ENCODE data around the gene FMNL1.
A peak's percentile ranks its signal among the peaks of the same experiment; 100 is the strongest.

FMNL1 gene

DNA sequence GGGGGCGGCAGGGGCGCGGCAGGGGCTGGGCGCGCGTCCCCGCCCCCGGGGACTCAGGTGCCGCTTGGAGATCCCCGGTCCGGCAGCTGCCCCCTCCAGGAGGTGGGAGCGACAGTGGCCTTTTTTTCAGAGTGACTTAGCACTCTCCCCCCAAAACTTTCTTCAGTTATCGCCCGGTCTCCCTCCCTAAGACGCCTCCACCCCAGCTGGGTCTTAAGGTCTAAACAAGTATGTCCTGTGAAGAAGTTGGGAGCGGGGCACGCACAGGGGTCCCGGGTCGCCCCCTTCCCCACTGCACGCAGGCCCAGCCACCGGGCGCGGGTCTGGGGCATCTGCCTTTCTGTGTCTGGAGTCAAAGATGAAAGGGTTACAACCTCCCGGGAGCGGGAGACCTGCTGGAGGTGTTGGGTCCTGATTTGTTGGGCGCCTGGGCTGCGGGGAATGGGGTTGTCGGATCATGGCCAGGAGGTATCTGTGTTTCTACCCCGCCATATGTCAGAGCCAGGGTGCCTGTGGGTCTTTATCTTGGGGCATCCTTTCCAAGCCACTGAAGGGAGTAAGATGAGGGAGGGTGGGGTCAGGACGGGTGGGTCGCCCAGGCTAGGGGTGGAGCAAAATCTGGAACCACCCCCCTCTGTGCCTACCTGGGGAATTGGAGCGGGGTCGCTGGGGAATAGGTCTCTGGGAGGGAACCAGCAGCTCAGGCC lies 757 bp downstream of the FMNL1 start:
- DNase-seq (ENCODE audit: low read depth in 2 of 2), result no peak

DNA sequence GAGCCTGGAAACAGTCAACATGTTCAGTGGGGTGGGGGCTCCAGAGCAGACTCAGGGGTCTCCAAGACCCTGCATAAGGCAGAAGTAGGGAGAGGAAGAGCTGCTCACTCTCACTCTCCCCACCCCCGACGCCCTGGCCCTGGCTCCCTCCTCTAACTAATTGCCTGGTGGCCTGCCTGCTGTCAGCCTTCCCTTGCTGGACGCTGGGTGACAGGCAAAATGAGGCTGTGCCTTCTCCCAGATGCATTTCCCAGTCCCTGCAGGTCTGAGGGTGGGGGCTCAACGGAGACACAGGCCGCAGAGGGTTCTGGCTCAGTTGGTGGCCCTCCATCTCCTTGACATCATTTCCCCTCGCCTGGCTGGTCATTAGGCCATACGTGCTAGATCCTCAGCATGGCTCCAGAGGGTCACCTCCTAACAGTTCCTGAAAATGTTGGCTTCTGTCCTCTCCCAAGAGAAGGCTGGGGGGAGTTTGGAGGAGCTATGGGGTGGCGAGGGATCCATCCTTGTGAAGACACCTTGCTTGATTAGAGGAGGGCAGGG lies 1.4 kb downstream of the FMNL1 start:
- no peak for DNase-seq (ENCODE audit: low read depth in 2 of 2)

DNA sequence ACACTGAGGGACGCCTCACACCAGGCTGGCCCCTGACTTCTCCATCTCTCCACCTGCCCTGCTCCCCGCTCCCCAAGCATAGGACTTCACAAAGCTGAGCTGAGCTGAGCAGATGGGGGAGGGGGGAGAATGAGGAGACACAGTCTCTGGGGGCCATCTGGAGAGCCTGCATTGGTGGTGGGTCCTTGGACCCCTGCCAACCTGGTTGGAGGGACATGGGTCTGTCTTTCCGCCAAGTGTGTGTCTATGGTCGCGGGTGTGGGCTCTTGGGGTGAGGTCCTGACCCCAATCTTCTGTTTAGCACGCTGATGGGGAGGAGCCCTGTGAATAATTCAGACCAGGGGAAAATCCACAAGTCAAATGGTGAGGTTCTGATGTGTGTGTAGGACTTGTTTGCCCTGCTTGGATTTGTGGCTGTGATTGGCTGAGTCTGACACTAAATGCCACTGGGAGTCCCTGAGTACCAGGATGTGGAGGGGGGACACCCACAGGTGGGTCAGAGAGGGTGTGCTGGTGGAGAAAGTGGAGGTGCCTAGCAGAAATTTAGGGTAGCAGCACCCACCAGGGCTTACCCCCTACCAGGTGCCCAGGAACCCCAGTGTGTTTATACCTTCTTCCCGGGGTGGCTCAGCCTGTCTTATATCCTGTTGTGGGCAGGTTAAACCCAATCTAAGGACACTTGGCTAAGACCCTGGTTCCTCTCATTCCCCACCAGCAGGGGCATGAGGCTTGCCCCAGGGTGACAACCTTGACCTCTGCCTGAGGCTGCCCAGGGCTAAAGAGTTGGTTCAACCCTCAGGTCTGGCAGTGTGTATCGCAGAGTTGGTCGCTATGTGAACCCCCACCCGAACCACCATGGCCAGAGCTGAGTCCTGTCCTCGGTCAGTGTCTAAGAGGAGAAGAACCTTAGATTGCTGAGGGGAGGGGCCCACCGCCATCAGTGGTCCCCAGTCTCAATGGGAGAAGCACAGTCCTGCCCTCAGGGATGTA lies 2.1 kb downstream of the FMNL1 start:
- DNase-seq (ENCODE audit: low read depth in 2 of 2), result no peak

DNA sequence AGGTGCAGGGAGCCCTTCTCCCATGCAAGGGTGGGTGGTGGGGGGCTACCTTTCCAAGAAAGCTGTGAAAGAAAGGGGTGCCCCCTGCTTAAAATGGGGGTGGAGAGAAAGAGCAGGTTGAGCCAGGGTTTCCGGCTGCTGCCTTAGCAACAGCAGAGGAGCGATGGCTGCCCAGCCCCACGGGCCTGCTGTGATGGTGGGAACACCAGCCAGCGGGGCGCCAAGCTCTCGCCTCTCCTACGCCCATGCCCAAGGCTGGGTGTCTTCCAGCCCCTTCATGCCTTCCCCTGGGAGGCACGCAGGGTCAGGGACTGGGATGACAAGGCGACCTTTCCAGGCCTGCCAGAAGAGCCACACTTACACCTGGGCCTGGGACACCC lies 3.0 kb downstream of the FMNL1 start:
- no peak for DNase-seq (ENCODE audit: low read depth in 2 of 2)

DNA sequence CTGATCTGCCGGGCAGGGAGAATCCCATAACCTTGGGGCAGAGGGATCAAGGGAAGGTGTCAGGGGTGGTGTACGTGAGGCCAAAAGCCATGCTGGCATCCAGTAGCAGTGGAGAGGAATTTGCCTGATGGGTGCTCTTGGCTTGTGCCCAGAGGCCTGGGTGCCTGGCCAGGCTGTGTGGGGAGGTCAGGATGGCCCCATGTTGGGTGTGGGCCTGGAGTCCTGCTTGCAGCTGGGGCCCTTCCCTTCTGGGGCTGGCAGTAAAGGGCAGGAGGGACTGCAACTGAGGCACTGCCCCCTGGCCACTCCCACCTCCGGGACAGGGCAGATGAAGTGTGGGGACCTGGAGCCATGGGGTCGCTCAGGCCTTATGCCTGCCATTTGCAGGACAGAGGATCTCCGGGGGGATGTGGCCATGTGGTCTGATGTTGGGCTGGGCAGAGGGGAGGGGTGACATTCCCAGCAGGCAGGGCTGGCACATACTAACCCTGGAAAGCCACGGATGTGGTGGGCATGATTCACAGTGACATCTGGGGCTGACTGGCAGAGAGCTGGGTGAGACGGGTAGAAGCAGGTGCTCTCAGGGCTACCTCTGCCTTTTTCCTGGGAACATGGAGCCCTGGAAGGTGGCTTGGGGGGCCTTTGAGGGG lies 3.5 kb downstream of the FMNL1 start:
- DNase-seq (ENCODE audit: low read depth in 2 of 2), result no peak

DNA sequence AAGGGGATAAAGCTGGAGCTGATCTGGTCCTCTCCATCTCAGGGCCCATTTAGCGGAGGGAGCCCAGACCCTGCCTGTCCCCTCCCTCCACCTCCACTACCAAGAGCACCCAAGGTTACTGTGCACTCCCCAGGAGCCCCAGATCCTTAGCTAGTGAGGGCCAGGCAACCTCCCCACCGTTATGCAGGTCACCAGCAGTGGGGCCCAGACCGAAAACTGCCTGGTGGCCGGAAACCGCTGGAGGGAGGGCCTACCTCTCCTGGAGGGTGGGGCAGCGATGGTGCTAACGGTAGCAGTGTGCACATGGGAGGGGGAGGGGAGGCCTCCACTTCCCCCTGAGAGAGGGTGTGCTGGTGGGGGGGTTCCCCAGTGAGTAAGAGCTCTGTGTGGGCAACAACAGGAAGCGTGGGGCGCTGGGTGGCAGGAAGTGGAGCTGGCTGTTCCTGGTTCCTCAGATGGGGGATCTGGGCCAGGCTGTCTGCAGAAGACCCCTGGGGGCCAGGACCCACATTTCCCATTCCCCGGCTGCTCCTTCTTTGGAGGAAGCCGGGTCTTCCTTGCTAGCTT lies 4.4 kb downstream of the FMNL1 start:
- DNase-seq (ENCODE audit: low read depth in 2 of 2), result peak; percentile 93 to 95

DNA sequence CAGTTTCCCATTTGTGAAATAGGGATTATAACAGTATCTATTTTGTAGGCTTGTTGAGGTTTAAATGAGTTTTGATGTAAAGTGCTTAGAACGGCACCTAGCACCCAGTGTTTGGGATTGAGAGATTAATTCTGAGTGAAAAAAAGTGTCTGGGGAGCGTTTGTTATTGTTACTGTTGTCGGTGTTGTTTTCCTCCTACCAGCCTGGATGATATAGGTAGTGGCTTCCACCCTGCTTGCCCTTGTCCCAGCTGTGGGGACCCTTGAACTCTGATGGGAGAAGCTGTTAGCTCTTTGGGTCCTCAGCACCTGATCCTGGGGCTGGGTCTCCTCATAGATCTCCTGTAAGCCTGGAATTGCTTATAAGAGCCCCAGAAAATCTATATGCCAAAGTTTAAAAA lies 4.9 kb downstream of the FMNL1 start:
- no peak for DNase-seq (ENCODE audit: low read depth in 2 of 2)

DNA sequence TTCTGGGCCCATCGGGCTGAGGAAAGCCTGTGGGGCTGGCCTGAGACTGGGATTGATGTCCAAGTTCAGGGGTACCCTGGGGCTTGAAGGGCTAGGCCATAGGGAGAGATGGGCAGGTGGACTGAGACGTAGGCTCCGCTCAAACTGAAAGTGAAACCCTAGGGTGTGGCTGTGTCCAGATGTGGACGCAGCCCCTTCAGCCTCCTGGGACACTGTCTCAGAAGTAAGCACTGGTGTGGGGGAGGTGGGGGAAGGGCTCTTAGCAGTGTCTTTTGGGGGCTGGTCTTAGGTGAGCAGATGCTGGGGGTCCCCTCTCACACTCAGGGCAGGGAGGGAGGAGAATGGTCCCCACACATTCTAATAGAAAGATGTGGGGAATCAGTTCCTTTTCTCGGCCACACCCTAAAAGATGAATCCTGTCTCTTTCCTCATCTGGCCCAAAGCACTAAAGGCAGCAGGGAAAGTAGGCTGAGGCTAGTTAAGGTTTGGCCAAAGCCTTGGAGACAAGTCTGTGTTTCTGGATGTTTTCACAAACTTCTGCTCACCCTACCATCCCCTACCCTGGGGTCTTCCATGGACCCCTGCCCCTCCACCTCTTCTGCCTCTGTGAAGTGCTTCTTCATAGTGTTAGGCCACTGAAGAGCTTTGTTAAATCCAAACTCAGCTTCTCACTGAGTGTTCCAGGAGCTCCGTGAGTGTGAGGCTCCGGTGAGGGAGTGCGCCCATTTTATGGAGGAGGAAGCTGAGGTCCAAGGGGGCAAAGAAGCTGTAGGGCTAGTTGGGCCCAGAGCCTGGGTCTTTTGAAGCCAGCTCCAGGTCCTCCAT lies 5.6 kb downstream of the FMNL1 start:
- DNase-seq (ENCODE audit: low read depth in 2 of 2), result no peak

DNA sequence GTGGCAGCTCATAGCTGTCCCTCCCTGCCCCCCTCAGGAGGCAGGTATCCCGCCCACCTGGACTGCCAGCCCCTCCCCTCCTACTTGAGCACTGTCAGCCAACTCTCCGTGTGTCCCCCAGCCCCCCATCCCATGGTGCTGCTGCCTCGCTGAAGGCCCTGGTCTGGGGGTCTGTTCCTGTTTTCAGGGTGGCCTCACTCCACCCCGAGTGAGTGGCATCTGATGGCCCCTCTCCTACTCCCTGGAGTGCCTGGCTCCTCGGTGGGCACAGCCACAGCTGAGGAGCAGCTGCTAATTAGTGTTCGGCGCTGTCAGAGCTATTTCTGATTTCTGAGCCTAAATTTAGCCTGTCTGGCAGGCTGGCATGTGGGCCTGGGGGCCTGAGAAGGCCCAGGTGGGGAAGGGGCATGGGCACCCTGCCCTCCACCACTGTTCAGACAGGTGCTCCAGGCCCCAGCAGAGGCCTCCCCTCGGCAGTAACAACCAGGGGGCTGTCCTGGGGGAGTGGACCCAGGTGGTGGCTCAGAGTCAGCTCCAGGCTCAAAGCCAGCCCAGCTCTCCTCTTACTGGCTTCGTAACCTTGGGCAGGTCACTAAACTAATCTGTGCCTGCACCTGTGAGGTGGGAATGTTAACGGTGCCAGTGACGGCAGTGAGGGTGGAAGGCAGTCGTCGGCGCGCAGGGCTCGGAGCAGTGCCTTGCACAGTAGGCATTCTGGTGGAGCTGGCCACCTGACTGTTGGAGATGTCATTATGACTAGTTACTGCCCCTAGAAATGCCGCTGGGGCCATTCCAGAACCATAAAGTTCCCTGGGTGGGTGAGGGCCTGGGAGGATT lies 6.5 kb downstream of the FMNL1 start:
- DNase-seq (ENCODE audit: low read depth in 2 of 2), result no peak

DNA sequence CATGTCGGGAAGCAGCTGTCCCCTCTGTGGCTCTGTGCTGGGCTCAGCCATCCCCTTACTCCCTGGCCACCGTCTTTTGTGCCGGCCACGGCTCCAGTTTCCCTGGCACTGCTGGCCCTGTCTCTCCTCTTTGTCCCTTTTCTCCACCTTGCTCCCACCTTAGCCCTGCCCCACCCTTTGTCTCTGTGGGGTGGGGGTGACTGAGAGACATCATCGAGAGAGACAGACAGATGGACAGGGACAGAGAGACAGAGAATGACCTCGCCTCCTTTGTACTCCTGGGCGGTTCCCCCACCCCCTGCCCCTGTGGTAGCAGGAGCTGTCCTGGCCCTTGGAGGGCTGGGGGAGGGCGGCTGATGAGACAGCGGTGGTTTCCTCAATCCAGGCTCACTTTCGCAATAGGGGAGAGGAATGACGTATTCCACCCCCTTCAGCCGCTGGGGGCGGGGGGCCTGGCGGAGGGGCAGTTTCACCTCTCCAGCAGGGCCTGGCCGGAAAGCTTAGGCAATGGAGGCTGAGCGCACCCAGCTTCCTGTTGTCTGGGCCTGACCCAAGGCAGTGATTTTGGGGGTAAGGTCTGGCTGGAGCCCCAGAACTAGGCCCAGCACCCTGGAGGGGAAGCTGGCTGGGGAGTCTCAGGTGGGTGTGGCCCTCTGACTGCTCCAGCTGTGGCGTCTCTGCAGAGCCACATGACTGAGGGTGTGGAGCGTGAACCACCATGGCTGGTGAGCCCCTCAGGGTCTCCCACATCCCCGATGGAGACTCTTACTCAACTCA lies 7.3 kb downstream of the FMNL1 start:
- peak; percentile 63 to 66 for DNase-seq (ENCODE audit: low read depth in 2 of 2)

DNA sequence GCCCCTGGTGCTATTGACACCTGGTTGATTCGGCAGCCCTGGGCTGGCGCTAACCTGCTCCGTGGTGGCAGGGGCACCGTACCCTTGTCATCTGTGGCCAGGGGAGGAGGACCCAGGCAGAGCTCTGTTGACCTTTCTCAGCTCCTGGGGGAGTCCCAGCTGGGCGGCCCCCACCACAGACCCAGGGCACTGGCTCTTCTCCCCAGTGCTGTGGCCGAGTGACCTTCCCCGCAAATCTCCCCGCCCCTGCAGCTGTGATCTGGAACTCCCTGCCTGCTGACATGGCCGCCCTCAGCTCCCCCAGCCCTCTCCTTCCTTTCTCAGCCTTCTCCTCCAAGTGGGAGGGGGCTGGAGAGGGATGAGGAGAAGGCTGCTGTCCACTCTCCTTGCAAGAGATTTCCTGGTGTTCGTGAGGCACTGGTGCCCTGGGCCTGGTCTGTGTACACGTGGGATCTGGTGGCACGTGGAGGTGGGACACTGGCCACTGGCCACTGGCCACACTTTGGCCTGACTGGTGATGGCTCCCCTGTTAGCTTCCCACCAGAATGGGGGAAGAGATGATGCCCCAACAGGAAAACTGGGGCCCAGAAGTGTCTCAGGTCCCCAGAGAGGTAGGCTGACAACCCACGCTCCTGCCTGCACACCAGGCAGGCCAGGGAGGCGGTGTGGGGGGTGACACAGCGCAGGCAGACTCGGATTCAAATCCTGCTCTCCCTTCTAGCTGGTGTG lies 8.2 kb downstream of the FMNL1 start:
- no peak for DNase-seq (ENCODE audit: low read depth in 2 of 2)

DNA sequence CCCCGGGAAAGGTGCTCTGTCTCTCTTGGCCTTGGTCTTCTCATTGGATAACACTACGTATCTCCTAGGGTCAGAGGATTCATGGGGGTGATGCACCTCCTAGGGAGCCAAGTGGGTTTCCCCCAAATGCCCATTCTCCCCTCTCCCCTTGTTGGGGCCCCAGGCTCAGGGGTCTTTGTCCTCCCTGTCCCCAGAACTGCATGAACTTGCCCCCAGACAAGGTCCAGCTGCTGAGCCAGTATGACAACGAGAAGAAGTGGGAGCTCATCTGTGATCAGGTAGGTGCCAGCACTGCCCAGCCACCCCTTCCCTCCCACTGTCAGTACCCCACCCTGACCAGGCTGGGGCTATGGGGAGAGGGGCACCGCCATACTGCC lies 8.7 kb downstream of the FMNL1 start:
- no peak for DNase-seq (ENCODE audit: low read depth in 2 of 2)

DNA sequence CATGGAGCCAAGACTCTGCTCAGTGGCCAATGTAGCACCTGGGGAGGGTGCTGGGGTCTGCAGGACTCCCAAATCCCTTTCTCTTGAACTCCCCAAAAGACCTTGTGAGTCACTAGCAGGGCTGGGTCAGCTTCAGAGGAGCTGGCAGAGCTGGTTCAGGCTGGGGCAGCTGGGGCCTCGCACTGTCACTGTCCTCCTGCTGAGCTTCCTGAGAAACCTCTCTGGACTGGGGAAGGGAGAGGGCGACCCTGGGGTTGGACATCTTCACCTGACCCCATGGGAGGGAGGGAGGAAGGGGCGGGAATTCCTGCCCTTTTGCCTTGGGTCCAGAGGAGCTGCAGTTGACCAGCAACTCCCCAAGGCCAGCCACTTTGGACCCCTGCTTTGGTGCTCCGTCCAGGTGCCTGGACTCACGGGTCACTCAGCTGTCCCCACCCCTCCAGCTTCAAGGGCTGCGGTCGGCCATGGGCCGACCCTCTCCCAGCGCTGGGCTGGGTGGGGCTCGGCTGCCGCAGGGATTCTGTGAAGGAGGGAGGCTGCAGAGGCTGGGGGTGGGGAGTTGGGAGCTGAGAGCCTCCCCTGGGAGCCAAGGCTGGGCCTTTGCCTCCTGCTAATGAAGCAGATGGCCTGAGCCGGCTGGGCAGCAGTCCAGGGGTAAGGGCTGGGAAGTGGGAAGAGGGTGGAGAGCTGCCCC lies 9.2 kb downstream of the FMNL1 start:
- DNase-seq (ENCODE audit: low read depth in 2 of 2), result no peak

DNA sequence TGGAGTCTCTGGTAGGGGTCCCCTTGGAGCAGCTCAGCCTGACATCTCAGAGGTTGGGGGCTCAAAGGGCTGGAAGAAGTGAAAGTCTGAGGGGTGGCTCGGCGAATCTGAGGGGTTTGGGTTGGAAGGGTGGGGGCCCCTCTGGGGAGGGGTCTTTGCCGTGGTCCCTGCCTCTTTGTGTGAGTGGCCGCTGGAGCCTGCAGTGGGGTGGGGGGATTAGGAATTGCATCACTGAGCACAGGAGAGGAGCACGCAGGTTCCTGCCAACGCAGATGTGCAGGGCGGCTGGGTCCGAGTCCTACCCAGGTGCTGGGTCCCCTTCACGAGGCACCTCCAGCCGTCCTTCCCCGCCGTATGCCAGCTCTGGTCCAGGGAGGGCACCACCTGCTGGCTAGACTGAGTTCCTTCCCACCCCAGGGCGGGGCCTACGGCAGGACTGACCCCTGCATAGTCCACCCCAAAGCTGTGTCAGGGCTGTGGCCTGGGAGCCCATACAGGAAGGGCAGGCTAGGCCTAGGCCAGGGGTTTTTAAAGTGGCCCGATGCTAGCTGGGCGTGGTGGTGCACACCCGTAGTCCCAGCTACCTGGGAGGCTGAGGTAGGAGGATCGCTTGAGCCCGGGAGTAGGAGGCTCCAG lies 9.9 kb downstream of the FMNL1 start:
- no peak for DNase-seq (ENCODE audit: low read depth in 2 of 2)

DNA sequence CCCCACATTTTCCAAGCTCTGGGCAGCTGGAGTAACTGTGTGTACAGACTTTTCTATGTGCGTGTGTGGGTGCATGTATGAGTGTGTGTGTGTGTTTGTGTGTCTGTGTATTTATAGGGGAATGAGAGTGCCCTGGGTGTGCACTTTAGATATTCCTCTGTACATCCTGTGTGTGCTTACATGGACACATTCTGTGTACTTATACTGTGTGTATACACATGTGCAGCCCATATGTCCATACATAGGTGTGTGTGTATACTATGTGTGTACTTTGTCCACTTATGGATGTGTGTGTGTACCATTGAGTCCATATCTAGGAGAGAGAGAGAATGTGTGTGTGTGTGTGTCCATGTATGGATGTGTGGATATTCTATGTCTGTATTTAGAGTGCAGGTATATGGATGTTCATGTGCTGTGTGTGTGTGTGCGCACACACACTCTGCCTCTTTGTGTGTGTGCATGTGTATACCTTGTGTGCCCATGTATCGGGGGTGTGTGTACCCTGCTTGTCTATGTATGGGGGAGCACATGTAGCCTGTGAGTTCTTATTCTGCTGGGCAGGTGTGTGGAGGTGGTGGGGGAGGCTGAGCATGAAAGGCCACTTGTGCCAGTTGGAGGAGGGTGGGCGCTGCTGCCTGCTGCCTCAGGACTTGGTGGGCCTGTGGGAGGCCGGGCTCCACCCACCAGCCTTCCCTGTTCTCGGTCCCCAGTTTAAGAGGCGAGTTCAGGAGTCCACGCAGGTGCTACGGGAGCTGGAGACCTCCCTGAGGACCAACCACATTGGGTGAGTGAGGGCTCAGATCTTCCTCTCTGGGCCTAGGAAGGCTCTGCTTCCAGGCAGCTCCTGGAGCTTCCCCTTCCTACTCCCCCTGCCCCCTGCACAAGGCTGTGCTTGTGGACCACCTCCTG lies 11.1 kb downstream of the FMNL1 start:
- DNase-seq (ENCODE audit: low read depth in 2 of 2), result no peak

DNA sequence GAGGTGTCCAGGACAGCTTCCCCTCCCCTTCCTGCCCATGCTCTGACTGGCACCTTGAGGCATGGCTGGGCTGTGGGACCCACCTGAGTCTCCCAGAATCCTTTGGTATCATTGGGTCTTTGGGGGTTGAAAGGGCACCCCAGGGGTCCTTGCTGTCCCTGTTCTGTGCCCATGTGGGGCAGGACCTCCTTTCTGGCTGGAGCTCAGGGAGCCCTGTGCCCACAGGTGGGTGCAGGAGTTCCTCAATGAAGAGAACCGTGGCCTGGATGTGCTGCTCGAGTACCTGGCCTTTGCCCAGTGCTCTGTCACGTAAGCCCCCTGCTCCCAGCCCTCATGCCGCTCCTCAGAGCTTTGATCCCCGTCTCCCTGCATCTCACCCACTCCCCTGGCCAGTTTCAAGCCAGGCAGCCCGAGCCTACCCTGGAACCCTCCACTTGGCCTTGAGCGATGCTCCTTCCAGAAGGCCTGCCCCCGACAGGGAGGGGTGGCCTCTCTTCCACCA lies 11.8 kb downstream of the FMNL1 start:
- DNase-seq (ENCODE audit: low read depth in 2 of 2), result no peak
